AG09309 (cell line): ENCODE data around the gene TMEM117.
"Not testable (repeated sequence)": the region's sequence is repeated elsewhere in the genome, so short reads cannot be mapped to it uniquely, and the experiment has no call there.

Experiments used
- DNase-seq: peaks from one replicate; pipeline ENCODE4 v3.0.0-alpha.2; 2010; ENCODE audit warnings: low read depth
- H3K4me3 ChIP-seq: 2 replicates; pipeline ENCODE4 v1.5.1; 2011; ENCODE audit warnings: mild to moderate bottlenecking, low read depth, low read length, moderate library complexity; ENCODE audit not compliant: control insufficient read depth
- TF ChIP-seq, protein P1 (sequence below): IDR thresholded peaks from 2 replicates; pipeline ENCODE4 v1.5.1; 2011; ENCODE audit warnings: mild to moderate bottlenecking, low read depth, low read length, inconsistent platforms; ENCODE audit not compliant: insufficient read depth, control insufficient read depth; ENCODE audit errors: missing control alignments

The TMEM117 gene

GRCh38 chr12:44375694-44376093, 539.8 kb downstream of the TMEM117 start:
- DNase-seq, result no peak
- TF ChIP-seq, protein P1, sequence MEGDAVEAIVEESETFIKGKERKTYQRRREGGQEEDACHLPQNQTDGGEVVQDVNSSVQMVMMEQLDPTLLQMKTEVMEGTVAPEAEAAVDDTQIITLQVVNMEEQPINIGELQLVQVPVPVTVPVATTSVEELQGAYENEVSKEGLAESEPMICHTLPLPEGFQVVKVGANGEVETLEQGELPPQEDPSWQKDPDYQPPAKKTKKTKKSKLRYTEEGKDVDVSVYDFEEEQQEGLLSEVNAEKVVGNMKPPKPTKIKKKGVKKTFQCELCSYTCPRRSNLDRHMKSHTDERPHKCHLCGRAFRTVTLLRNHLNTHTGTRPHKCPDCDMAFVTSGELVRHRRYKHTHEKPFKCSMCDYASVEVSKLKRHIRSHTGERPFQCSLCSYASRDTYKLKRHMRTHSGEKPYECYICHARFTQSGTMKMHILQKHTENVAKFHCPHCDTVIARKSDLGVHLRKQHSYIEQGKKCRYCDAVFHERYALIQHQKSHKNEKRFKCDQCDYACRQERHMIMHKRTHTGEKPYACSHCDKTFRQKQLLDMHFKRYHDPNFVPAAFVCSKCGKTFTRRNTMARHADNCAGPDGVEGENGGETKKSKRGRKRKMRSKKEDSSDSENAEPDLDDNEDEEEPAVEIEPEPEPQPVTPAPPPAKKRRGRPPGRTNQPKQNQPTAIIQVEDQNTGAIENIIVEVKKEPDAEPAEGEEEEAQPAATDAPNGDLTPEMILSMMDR, result no peak
- no peak overlapping the region for H3K4me3 ChIP-seq

DNA sequence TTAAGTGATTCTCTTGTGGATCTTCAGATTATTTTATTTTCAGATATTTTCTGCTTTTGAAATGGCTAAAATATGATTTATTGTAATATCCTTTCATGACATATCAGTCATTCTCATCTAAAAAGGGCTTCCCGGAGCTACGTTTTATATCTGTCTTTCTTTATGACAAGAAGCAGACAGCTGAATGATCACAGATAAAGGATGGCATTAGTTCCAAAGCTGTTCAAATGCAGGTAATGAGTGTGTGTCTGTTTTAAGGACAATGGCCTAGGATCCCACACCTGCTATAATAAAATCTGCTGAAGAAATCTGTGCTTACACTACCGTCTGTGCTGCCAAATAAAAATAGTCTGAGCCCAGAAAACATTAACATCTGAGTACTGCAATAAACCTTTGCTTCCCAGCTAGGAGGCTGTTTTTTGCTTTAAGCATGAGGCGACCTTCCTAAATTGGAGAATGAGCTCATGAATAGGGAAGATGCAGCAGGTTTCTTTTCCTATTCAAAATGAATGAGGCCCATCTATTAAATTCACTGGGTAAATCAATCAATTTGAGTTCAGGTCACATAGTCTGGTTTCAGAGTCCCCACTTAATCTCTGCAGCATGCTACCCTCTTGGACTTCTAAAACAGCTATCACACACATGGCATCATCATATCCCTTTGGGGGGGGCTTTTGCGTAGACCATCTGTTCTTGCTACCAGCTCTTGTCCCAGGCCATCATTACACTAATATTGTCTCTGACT, 541.7 kb downstream of the TMEM117 start:
- no peak for DNase-seq
- TF ChIP-seq, protein P1, result no peak
- H3K4me3 ChIP-seq, result no peak overlapping the region

- H3K4me3 ChIP-seq, DNase-seq: not testable (repeated sequence)
Observed at GRCh38 chr12:44379113-44379512, 543.2 kb downstream of the TMEM117 start.

GRCh38 chr12:44379831-44380230, 544.0 kb downstream of the TMEM117 start:
- no peak for DNase-seq
- TF ChIP-seq, protein P1, result no peak
- no peak overlapping the region for H3K4me3 ChIP-seq

DNA sequence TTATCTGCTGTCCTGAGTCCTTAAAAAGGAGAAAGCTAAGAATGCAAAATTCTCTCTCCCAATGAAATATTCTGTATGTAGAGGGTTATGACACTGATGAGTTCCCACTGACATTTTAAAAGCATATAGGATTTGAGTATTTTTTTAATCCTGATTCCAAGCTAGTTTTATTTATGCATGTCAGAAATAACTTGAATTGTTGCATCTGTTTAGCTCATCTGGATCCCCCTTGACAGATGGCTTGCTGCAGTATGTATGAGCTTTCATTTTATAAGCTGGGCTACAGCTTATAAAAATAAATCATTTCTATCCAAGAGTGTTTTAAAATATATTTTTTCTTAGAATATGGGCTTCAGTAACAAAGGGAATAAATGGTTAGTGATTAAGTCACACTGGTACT, 545.0 kb downstream of the TMEM117 start:
- DNase-seq, result no peak
- no peak overlapping the region for H3K4me3 ChIP-seq
- TF ChIP-seq, protein P1, result no peak

DNA sequence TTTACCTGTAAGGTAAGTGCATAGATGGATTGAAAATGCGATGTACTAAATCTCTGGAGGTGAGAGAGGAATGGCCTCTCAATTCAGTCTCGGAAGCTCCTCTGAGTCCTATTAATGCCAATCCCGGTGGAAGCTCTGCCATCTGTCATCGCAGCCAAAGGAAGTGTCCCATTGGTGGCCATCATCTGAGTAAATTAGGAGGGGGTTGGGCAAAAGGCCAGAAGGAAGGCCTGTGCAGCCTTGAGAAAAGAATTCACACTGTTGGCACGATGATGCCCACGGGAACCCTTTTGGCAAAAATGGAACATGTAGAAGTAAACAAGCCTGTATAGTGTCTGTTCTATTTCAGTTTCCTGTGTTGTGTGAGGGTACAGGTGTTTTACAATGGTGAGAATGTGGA, 545.5 kb downstream of the TMEM117 start:
- TF ChIP-seq, protein P1, result no peak
- no peak overlapping the region for H3K4me3 ChIP-seq
- no peak for DNase-seq

- no peak for DNase-seq
- H3K4me3 ChIP-seq, result no peak overlapping the region
- TF ChIP-seq, protein P1, result no peak
Observed at GRCh38 chr12:44384136-44384535, 548.3 kb downstream of the TMEM117 start.
